WTC11 (cell line): ENCODE measurements around the gene GOLGB1. TPM values are rescaled to one million over a fixed set of nuclear protein-coding genes. Genes with fewer than 3 reads are reported as not detected.

Experiments used
- ATAC-seq: fragments of 200-7000 bp; cut with Tn5 transposase; 2 replicates; pipeline ENCODE4 v1.10.0; 2021; ENCODE audit warnings: mild to moderate bottlenecking, moderate library complexity
- CTCF ChIA-PET: fragments of 300-600 bp; sonication (Branson Sonifier 250); formaldehyde crosslinking; loops from one replicate; lab custom pipeline; 2021; ENCODE audit warnings: antibody characterized with exemption; lab: Charles Lee
- POLR2A ChIA-PET: fragments of 350-600 bp; sonication (Branson Sonifier 250); formaldehyde crosslinking; loops from one replicate; lab custom pipeline; 2021; ENCODE audit warnings: antibody characterized with exemption; lab: Charles Lee
- DNase-seq: peaks from one replicate; pipeline ENCODE4 v3.0.0; 2021; ENCODE audit warnings: low spot score
- H3K27ac Mint-ChIP-seq: 2 replicates; pipeline ENCODE4 v1.8.0; 2021; ENCODE audit warnings: mixed read lengths
- H3K27me3 Mint-ChIP-seq: 2 replicates; pipeline ENCODE4 v1.8.0; 2021; ENCODE audit warnings: low read depth, mild to moderate bottlenecking, moderate library complexity, mixed read lengths
- H3K36me3 Mint-ChIP-seq: 2 replicates; pipeline ENCODE4 v1.8.0; 2021; ENCODE audit warnings: mixed read lengths
- H3K4me1 Mint-ChIP-seq: 2 replicates; pipeline ENCODE4 v1.8.0; 2022; ENCODE audit warnings: mixed read lengths
- H3K4me3 Mint-ChIP-seq: 2 replicates; pipeline ENCODE4 v1.8.0; 2021; ENCODE audit warnings: mild to moderate bottlenecking, moderate library complexity, mixed read lengths
- H3K9me3 Mint-ChIP-seq: 2 replicates; pipeline ENCODE4 v1.8.0; 2021; ENCODE audit warnings: mixed read lengths
- CBFB ChIP-seq: sonication (generic); formaldehyde crosslinking; IDR thresholded peaks from 2 replicates; pipeline ENCODE4 v1.8.1; 2022; ENCODE audit warnings: mild to moderate bottlenecking, low read depth, missing genetic modification reagents
- CTCF ChIP-seq: fragments of 200-600 bp; IDR thresholded peaks from 2 replicates; pipeline ENCODE4 v1.8.0; 2022; ENCODE audit warnings: antibody characterized with exemption
- FOXK1 ChIP-seq: sonication (generic); formaldehyde crosslinking; IDR thresholded peaks from 2 replicates; pipeline ENCODE4 v1.8.0; 2022; ENCODE audit warnings: mild to moderate bottlenecking, moderate library complexity, missing genetic modification reagents
- GABPB1 ChIP-seq: sonication (generic); formaldehyde crosslinking; IDR thresholded peaks from 2 replicates; pipeline ENCODE4 v1.8.1; 2023; ENCODE audit warnings: mild to moderate bottlenecking, missing genetic modification reagents
- MAX ChIP-seq: sonication (generic); formaldehyde crosslinking; IDR thresholded peaks from 2 replicates; pipeline ENCODE4 v1.8.0; 2022; ENCODE audit warnings: mild to moderate bottlenecking, missing genetic modification reagents
- MLX ChIP-seq: sonication (generic); formaldehyde crosslinking; IDR thresholded peaks from 2 replicates; pipeline ENCODE4 v1.8.1; 2023; ENCODE audit warnings: mild to moderate bottlenecking, missing genetic modification reagents, moderate library complexity
- MYBL2 ChIP-seq: sonication (generic); formaldehyde crosslinking; IDR thresholded peaks from 2 replicates; pipeline ENCODE4 v1.8.1; 2023; ENCODE audit warnings: mild to moderate bottlenecking, moderate library complexity, missing genetic modification reagents
- STAT6 ChIP-seq: sonication (generic); formaldehyde crosslinking; conservative IDR thresholded peaks from 2 replicates; pipeline ENCODE4 v1.8.1; 2023; ENCODE audit warnings: mild to moderate bottlenecking, low read depth, missing genetic modification reagents, moderate library complexity
- total RNA-seq: library from RNA; stranded (reverse); gene quantifications from 3 replicates; pipeline ENCODE4 v1.2.3, GENCODE V29; 2021

The GOLGB1 gene
- total RNA-seq, 1 experiment from 2014 or later = 33.8 TPM

GRCh38 chr3:121619691-121620090 is 129.8 kb downstream of the GOLGB1 start:
- no peak for DNase-seq

More at GRCh38 chr3:121619691-121620090, 129.8 kb downstream of the GOLGB1 start:
- ChIA-PET CTCF (no interaction called here), POLR2A (no interaction called here)
- Mint-ChIP-seq H3K4me1 (peaks cover 5% of the 10 kb centered on the region), H3K36me3 (no peaks in the 10 kb centered on the region), H3K27ac (no peak overlapping the region), H3K4me3 (no peak overlapping the region), H3K27me3 (peaks cover 4% of the 10 kb centered on the region), H3K9me3 (peaks cover 7% of the 10 kb centered on the region)
- no peak for ATAC-seq
- TF ChIP-seq FOXK1 (CRISPR knock-in tag) (no peak), MAX (CRISPR knock-in tag) (no peak), STAT6 (no peak), MYBL2 (CRISPR knock-in tag) (no peak), CTCF (no peak), CBFB (no peak), MLX (CRISPR knock-in tag) (no peak), GABPB1 (CRISPR knock-in tag) (no peak)

Other genes with a start within 250 kb of the GOLGB1 start
- gene POLQ, start 203.8 kb downstream of the GOLGB1 start, total RNA-seq = 14.9 to 16.8 TPM (median 16.2 TPM) in 3 replicates
- gene ARGFX, start 181.8 kb downstream of the GOLGB1 start, total RNA-seq = not detected in 3 replicates
- 0.04 to 0.09 TPM (median 0.07 TPM) in 3 replicates for gene FBXO40, start 156.4 kb downstream of the GOLGB1 start, total RNA-seq
- gene HCLS1, start 88.8 kb downstream of the GOLGB1 start, total RNA-seq = 1.9 to 2.7 TPM (median 2.6 TPM) in 3 replicates
- gene IQCB1, start 85.3 kb upstream of the GOLGB1 start, total RNA-seq = 26.8 to 30.2 TPM (median 27.7 TPM) in 3 replicates
- gene EAF2, start 85.5 kb upstream of the GOLGB1 start, total RNA-seq = 5.3 to 7.6 TPM (median 7.0 TPM) in 3 replicates
- 2.4 to 3.8 TPM (median 3.4 TPM) in 3 replicates for gene SLC15A2, start 144.7 kb upstream of the GOLGB1 start, total RNA-seq